Ectodermal cell (in vitro differentiated cells): ENCODE data around the gene SPATA45. TPM values are rescaled to one million over a fixed set of nuclear protein-coding genes. Genes with fewer than 3 reads are reported as not detected.
"Not testable (repeated sequence)": the region's sequence is repeated elsewhere in the genome, so short reads cannot be mapped to it uniquely, and the experiment has no call there.

Source experiments
- H3K27ac ChIP-seq: 2 replicates; pipeline ENCODE4 v1.7.0; 2013; ENCODE audit warnings: mild to moderate bottlenecking, low read depth, low read length; ENCODE audit not compliant: insufficient read depth, poor library complexity, severe bottlenecking
- H3K27me3 ChIP-seq: 2 replicates; pipeline ENCODE4 v1.7.0; 2013; ENCODE audit warnings: mild to moderate bottlenecking, low read length; ENCODE audit not compliant: insufficient read depth, control insufficient read depth, poor library complexity, severe bottlenecking
- H3K36me3 ChIP-seq: one replicate; pipeline ENCODE4 v1.7.0; 2013; ENCODE audit warnings: low read length; ENCODE audit not compliant: control insufficient read depth, insufficient read depth
- H3K4me1 ChIP-seq: one replicate; pipeline ENCODE4 v1.7.0; 2013; ENCODE audit warnings: low read length; ENCODE audit not compliant: control insufficient read depth, insufficient read depth
- H3K4me3 ChIP-seq: 2 replicates; pipeline ENCODE4 v1.7.0; 2013; ENCODE audit warnings: low read depth, low read length, control low read depth; ENCODE audit not compliant: insufficient read depth
- H3K9me3 ChIP-seq: 2 replicates; pipeline ENCODE4 v1.7.0; 2013; ENCODE audit warnings: mild to moderate bottlenecking, low read length, moderate library complexity; ENCODE audit not compliant: control insufficient read depth
- WGBS, 2 experiments: methylation state at CpG; one replicate each; pipeline ENCODE4 v1.1.7; 2013; ENCODE audit warnings: missing lambda C conversion rate in 2 of 2; 5-methylcytosine and 5-hydroxymethylcytosine counted together
- polyA plus RNA-seq, 4 experiments: library from polyadenylated mRNA; stranded (reverse); fragments of 50-300 nt; gene quantifications; one replicate each; pipeline ENCODE4 v1.2.3, GENCODE V29; 2013

Gene SPATA45
- not detected for polyA plus RNA-seq (2013, experiment 1 of 4)
- polyA plus RNA-seq (2013, experiment 2 of 4), result 0.48 TPM
- 0.91 TPM for polyA plus RNA-seq (2013, experiment 3 of 4)
- not detected for polyA plus RNA-seq (2013, experiment 4 of 4)

DNA sequence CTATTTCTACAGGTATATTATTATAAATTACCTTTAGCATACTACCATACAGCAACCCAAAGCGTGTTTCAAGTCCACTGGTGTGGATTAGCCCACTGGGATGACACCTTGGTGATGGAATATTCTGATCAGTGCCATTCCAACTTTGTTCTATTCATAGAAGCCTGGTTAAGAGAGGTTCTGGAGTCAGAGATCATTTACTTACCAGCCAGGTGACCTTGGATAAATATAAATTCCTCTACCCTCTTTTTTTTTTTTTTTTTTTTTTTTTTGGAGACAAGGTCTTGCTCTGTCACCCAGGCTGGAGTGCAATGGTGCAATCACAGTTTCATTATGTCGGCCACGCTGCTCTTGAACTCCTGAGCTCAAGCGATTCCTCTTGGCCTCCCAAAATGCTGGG is at the start of gene SPATA45:
Gene SPATA45, minus strand, starts transcription at position 101 of the 400 bp plus-strand sequence. CDS start 11,500 bp downstream, outside the sequence.
- Histone ChIP-seq H3K4me3 (no peak within 1 kb of the TSS), H3K9me3 (no peaks in the 10 kb centered on the region), H3K27ac (no peak within 1 kb of the TSS), H3K36me3 (no peaks in the 10 kb centered on the region), H3K4me1 (no peaks in the 10 kb centered on the region), H3K27me3 (no peaks in the 10 kb centered on the region)
- 96% methylated on average over 4 of the region's 4 CpGs for WGBS, 2 experiments

DNA sequence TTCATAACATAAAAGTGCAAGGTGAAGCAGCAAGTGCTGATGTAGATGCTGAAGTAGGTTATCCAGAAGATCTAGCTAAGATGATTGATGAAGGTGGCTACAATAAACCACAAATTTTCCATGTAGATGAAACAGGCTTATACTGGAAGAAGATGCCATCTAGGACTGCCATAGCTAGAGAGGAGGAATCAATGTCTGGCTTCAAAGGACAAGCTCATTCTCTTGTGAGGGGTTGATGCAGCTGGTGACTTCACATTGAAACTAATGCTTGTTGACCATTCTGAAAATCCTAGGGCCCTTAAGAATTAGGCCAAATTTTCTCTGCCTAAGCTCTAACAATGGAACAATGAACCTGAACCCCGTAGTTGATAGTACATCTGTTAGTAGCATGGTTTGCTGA is 44.7 kb upstream of the SPATA45 start:
- H3K9me3 ChIP-seq, result no peaks in the 10 kb centered on the region
- H3K27ac ChIP-seq, result no peak overlapping the region
- H3K27me3 ChIP-seq, result no peaks in the 10 kb centered on the region
- H3K4me1 ChIP-seq, result no peaks in the 10 kb centered on the region
- H3K36me3 ChIP-seq, result peaks cover 46% of the 10 kb centered on the region
- no peak overlapping the region for H3K4me3 ChIP-seq
- 100% methylated on average over 1 of the region's 1 CpG for WGBS, 2 experiments

DNA sequence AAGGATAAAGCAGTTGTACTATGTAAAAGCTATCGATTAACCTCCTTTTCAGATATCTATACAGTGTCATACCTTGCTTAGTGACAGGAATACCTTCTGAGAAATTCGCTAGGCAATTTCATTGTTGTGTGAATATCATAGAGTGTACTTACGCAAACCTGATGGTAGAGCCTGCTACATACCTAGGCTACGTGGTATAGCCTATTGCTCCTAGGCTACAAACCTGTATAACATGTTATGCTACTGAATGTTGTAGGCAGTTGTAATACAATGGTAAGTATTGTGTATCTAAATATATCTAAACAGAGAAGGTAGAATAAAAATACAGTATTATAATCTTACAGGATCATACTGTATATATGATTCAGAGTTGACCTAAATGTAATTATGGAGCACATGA is 37.1 kb upstream of the SPATA45 start:
- 86% methylated on average over 4 of the region's 4 CpGs for WGBS, 2 experiments
- H3K36me3 ChIP-seq, result peaks cover 39% of the 10 kb centered on the region

DNA sequence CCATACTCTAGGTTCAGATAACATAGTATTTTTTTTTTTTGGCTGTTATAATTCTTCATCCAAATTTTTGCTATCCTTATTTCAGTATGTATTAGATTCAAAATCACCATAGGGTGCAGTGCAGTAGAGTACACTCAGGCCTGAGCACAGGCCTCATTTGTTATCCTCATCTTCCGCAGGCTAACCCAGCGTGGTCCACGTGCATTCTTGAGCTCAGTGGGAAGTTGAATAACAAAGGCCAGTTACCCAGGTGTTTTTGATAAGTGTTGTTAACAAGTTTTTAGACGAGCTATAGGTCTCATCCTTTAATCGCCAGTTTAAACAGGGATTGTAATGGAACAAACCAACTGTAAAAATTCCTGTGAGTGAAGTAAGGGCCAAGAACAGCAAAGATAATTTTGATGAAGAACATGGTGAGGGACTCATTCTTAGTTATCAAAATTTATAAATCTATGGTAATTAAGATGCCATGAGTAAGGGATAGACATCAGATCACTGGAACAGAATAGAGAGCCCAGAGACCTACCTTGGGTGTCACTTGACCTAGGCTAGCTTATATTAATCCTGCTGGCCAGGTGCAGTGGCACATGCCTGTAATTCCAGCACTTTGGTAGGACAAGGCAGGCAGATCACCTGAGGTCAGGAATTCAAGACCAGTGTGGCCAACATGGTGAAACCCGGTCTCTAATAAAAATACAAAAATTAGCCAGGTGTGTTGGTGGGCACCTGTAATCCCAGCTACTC is 32.7 kb upstream of the SPATA45 start:
- Histone ChIP-seq H3K36me3 (peaks cover 15% of the 10 kb centered on the region), H3K27ac (no peak overlapping the region)
- WGBS, 2 experiments, result 75 to 79% methylated on average over 6 of the region's 6 CpGs

More for the DNA sequence above, 37.1 kb upstream of the SPATA45 start:
- no peaks in the 10 kb centered on the region for H3K27me3 ChIP-seq
- H3K27ac ChIP-seq, result no peak overlapping the region
- H3K4me1 ChIP-seq, result no peaks in the 10 kb centered on the region
- H3K9me3 ChIP-seq, result no peaks in the 10 kb centered on the region
- H3K4me3 ChIP-seq, result no peak overlapping the region

DNA sequence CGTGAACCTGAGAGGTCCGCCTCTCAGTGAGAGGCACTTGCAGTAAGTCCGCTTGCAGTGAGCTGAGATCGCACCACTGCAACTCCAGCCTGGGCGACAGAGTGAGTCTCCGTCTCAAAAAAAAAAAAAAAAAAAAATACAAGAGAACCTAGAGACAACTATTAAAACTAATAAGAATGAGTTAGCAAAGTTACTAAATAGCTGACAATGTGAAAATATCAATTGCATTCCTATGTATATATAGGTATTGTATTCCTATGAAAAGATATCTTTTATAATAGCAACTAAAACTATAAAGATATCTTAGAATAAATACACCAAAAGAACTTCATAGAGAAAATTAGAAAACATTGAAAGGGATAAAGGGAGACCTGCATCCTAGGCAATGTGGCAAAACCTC is 31.0 kb upstream of the SPATA45 start:
- Histone ChIP-seq H3K4me3 (no peak overlapping the region), H3K27ac (no peak overlapping the region), H3K27me3 (no peaks in the 10 kb centered on the region), H3K9me3 (no peaks in the 10 kb centered on the region), H3K36me3 (peaks cover 9% of the 10 kb centered on the region), H3K4me1 (no peaks in the 10 kb centered on the region)
- WGBS, 2 experiments, result 95 to 97% methylated on average over 4 to 6 of the region's 6 CpGs

More for the DNA sequence above, 32.7 kb upstream of the SPATA45 start:
- H3K4me3 ChIP-seq, result no peak overlapping the region
- no peaks in the 10 kb centered on the region for H3K9me3 ChIP-seq
- H3K27me3 ChIP-seq, result no peaks in the 10 kb centered on the region
- no peaks in the 10 kb centered on the region for H3K4me1 ChIP-seq

DNA sequence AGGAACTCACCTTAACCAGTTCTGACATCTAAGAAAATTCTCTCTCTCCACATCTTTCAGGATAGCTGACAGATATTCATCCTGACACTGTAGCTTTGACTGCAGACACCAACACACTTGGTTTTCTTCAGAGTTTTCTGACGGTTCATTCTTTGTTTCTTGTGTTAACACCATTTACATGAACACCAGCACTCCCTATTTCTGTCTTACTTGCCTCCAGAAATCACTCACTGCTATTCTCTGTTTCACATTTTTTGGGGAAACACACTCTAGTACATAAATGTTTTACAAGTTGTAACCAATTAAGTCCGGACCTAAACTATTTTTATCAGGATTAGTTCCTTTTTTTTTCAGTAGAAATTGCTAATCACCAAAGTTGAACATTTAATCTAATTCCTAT is 26.1 kb upstream of the SPATA45 start:
- Histone ChIP-seq H3K4me1 (no peaks in the 10 kb centered on the region), H3K4me3 (no peak overlapping the region), H3K36me3 (peaks cover 18% of the 10 kb centered on the region), H3K9me3 (no peaks in the 10 kb centered on the region), H3K27me3 (no peaks in the 10 kb centered on the region), H3K27ac (no peak overlapping the region)
- 91 to 93% methylated on average over 2 of the region's 2 CpGs for WGBS, 2 experiments

DNA sequence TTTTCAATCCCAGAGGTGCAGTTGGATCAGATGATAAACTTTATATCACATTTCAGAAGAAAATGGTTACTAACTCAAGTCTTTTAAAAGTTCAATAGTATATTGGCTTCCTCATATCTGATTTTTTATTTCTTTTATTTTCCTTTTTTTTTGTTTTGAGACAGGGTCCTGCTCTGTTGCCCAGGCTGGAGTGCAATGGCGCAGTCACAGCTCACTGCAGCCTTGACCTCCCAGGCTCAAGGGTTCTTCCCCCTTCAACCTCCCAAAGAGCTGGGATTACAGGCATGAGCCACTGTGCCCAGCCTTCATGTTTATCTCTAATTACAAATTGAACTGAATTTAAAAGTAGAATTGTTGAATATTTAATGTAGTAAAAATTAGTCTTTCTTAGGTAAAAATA is 24.5 kb upstream of the SPATA45 start:
- Histone ChIP-seq H3K4me1 (no peaks in the 10 kb centered on the region), H3K4me3 (no peak overlapping the region), H3K9me3 (no peaks in the 10 kb centered on the region), H3K36me3 (peaks cover 18% of the 10 kb centered on the region), H3K27me3 (no peaks in the 10 kb centered on the region), H3K27ac (no peak overlapping the region)
- 53 to 61% methylated on average over 1 of the region's 1 CpG for WGBS, 2 experiments

DNA sequence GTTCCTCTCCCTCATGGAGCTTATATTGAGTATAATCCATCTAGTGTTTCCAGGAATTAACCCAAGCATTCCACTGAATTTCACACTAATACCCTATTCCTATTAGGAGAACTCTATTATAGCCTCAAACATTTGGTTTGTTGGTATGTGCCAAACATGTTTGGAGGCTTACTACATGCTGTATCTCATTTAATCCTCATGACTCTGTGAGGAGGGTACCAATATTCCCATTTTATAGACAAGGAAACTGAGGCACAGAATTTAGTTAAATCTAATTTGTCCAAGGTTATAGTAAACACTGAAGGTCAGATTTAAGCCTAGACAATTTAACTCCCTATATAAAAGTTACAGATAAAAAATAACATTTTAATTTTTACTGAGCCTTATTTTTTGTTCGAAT is 19.7 kb upstream of the SPATA45 start:
- Histone ChIP-seq H3K36me3 (peaks cover 7% of the 10 kb centered on the region), H3K27me3 (no peaks in the 10 kb centered on the region), H3K4me1 (no peaks in the 10 kb centered on the region), H3K4me3 (no peak overlapping the region), H3K27ac (no peak overlapping the region), H3K9me3 (no peaks in the 10 kb centered on the region)
- no CpG with 5 or more reads among the region's 1 CpG for WGBS, 2 experiments

DNA sequence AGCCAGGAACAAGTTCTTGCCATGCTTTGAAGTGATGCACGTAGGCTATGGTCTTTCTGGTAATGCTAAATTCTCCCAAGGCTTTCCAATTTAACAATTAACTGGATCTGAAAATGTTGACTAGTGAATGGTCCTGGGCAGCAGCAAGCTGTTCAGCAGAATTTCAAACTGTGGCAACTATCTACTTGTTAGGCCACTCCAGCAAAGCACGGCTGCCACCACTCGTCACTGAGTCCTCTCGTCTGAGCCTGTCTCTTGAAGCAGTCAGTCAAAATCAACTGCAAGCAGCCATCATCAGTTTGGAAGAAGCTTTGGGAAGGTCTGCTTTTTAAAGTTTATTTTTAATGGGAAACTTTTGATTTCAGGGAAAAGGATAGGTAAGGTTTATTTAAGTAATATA is 16.8 kb upstream of the SPATA45 start:
- Histone ChIP-seq H3K4me3 (no peak overlapping the region), H3K36me3 (peaks cover 3% of the 10 kb centered on the region), H3K9me3 (no peaks in the 10 kb centered on the region), H3K27me3 (no peaks in the 10 kb centered on the region), H3K4me1 (peaks cover 4% of the 10 kb centered on the region), H3K27ac (no peak overlapping the region)
- 88 to 89% methylated on average over 4 of the region's 4 CpGs for WGBS, 2 experiments

DNA sequence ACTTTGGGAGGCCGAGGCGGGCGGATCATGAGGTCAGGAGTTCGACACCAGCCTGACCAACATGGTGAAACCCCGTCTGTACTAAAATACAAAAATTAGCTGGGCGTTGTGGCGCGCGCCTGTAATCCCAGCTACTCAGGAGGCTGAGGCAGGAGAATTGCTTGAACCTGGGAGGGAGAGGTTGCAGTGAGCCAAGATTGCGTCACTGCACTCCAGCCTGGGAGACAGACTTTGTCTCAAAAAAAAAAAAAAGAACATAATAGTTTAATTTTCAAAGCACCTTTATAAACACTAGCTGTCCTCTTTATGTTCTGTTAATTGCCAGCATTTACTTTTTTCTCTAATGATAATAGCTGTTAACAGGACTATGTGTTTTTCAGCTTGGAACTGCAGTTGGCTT is 15.9 kb upstream of the SPATA45 start:
- not testable (repeated sequence) for H3K4me1 ChIP-seq, H3K36me3 ChIP-seq, H3K4me3 ChIP-seq, H3K27me3 ChIP-seq, H3K9me3 ChIP-seq, H3K27ac ChIP-seq
- WGBS, 2 experiments, result 87 to 88% methylated on average over 10 of the region's 10 CpGs
